ENCODE data around the gene EFNB3.

DNA sequence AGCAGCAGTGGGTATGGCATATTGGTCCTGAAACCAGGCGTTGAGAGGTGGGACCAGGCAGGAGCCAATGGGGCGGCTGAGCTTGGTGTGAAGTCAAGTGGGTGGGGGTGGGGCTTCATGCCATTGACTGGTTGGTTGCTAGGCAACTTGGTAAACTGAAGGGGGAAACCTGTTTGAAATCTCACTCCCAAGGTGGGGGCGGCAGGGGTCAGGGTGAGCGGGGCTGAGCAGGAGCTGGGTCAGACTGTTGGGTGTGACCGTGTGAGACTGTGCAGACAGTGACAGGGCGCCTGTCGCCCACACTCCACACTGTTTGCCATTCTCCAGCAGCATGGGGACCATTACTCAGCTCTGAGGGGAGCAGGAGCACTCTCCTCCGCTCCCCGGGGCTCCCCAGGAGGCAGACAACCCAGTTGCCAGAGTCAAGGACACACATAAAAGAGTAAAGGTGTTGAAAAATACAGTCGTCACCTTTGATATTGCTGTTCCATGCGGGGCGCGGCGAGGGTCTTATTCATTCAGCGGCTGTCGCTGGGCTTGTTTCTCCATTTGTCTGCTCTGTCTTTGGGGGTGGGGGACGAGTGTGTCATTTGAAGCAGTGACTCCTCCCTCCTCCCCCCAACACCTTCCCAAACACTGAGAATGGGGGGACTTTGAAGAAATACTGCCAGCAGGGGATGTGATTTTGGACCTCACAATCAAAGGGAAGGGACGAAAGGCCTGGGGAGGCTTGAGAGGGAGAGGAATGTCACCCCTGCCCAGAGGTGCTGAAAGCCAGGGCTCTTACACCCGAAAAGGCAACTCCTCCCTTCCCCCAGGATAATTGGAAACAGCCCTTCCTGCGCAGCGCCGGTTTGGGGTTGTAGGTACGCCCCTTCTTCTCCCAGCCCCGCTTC, 1.2 kb upstream of the EFNB3 start:
- TF ChIP-seq GABPA (IDR thresholded peaks at IDR 0.05; ENCODE audit: low read depth) (no peak), CTCF (IDR thresholded peaks at IDR 0.05; ENCODE audit: insufficient read depth, low read length) (no peak), POLR2AphosphoS5 (IDR thresholded peaks at IDR 0.05; ENCODE audit: low read depth) (no peak)
- TF ChIP-seq, protein P1, sequence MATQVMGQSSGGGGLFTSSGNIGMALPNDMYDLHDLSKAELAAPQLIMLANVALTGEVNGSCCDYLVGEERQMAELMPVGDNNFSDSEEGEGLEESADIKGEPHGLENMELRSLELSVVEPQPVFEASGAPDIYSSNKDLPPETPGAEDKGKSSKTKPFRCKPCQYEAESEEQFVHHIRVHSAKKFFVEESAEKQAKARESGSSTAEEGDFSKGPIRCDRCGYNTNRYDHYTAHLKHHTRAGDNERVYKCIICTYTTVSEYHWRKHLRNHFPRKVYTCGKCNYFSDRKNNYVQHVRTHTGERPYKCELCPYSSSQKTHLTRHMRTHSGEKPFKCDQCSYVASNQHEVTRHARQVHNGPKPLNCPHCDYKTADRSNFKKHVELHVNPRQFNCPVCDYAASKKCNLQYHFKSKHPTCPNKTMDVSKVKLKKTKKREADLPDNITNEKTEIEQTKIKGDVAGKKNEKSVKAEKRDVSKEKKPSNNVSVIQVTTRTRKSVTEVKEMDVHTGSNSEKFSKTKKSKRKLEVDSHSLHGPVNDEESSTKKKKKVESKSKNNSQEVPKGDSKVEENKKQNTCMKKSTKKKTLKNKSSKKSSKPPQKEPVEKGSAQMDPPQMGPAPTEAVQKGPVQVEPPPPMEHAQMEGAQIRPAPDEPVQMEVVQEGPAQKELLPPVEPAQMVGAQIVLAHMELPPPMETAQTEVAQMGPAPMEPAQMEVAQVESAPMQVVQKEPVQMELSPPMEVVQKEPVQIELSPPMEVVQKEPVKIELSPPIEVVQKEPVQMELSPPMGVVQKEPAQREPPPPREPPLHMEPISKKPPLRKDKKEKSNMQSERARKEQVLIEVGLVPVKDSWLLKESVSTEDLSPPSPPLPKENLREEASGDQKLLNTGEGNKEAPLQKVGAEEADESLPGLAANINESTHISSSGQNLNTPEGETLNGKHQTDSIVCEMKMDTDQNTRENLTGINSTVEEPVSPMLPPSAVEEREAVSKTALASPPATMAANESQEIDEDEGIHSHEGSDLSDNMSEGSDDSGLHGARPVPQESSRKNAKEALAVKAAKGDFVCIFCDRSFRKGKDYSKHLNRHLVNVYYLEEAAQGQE (IDR thresholded peaks at IDR 0.05; ENCODE audit: insufficient replicate concordance, low read depth) = no peak
